Keratinocyte (primary cell): ENCODE measurements around the gene TXNDC8. TPM values are rescaled to one million over a fixed set of nuclear protein-coding genes. Genes with fewer than 3 reads are reported as not detected.
A peak's percentile ranks its signal among the peaks of the same experiment; 100 is the strongest.

Experiments used
- DNase-seq: peaks from one replicate; pipeline ENCODE4 v3.0.0-alpha.2; 2011; ENCODE audit warnings: low read depth, missing footprints, low spot score
- FAIRE-seq: peaks from 2 replicates; lab custom pipeline; 2011; peaks lifted over from hg19 to GRCh38; lab: Jason Lieb, UNC
- H2AFZ ChIP-seq: 2 replicates; pipeline ENCODE4 v1.6.0; 2012; ENCODE audit warnings: low read length, control low read depth, inconsistent platforms; ENCODE audit not compliant: control insufficient read depth
- H3K27ac ChIP-seq: 2 replicates; pipeline ENCODE4 v1.5.1; 2011; ENCODE audit warnings: low read length; ENCODE audit not compliant: control insufficient read depth, insufficient read depth
- H3K27me3 ChIP-seq: 3 replicates; pipeline ENCODE4 v1.6.0; 2011; ENCODE audit warnings: low read length; ENCODE audit not compliant: control insufficient read depth, insufficient read depth; ENCODE audit errors: extremely low read depth
- H3K36me3 ChIP-seq, 2 experiments: 2 replicates in 1 of 2; 3 replicates in 1 of 2; pipeline ENCODE4 v1.5.1; 2011; ENCODE audit warnings: low read length in 2 of 2, mild to moderate bottlenecking in 1 of 2; ENCODE audit not compliant: control insufficient read depth in 2 of 2, insufficient read depth in 2 of 2; ENCODE audit errors: extremely low read depth in 1 of 2
- H3K4me1 ChIP-seq: 3 replicates; pipeline ENCODE4 v1.5.1; 2011; ENCODE audit warnings: low read length; ENCODE audit not compliant: control insufficient read depth, insufficient read depth; ENCODE audit errors: extremely low read depth
- H3K4me2 ChIP-seq: 3 replicates; pipeline ENCODE4 v1.6.0; 2011; ENCODE audit warnings: low read depth, low read length; ENCODE audit not compliant: control insufficient read depth, insufficient read depth; ENCODE audit errors: extremely low read depth
- H3K4me3 ChIP-seq, 3 experiments: fragments of 200-600 bp in 1 of 3; sonication (generic) in 1 of 3; 2 replicates in 2 of 3; 3 replicates in 1 of 3; pipeline ENCODE4 v1.5.1; 2011 to 2016; ENCODE audit warnings: low read length in 3 of 3, mild to moderate bottlenecking in 3 of 3, control low read depth in 2 of 3, inconsistent platforms in 1 of 3, low read depth in 1 of 3, mixed read lengths in 1 of 3, mixed run types in 1 of 3, moderate library complexity in 1 of 3; ENCODE audit not compliant: control insufficient read depth in 2 of 3, insufficient read depth in 2 of 3; ENCODE audit errors: extremely low read depth in 1 of 3
- H3K79me2 ChIP-seq: 2 replicates; pipeline ENCODE4 v1.6.0; 2012; ENCODE audit warnings: low read length; ENCODE audit not compliant: control insufficient read depth, insufficient read depth
- H3K9ac ChIP-seq: 3 replicates; pipeline ENCODE4 v1.6.0; 2011; ENCODE audit warnings: low read length; ENCODE audit not compliant: control insufficient read depth, insufficient read depth; ENCODE audit errors: extremely low read depth
- H3K9me1 ChIP-seq: 3 replicates; pipeline ENCODE4 v1.6.0; 2011; ENCODE audit warnings: low read length; ENCODE audit not compliant: control insufficient read depth, insufficient read depth; ENCODE audit errors: extremely low read depth
- H3K9me3 ChIP-seq: 2 replicates; pipeline ENCODE4 v1.5.1; 2012; ENCODE audit warnings: low read depth, low read length; ENCODE audit not compliant: control insufficient read depth
- H4K20me1 ChIP-seq: 3 replicates; pipeline ENCODE4 v1.6.0; 2011; ENCODE audit warnings: low read length; ENCODE audit not compliant: control insufficient read depth, insufficient read depth; ENCODE audit errors: extremely low read depth
- EZH2 ChIP-seq: IDR thresholded peaks from one replicate; pipeline ENCODE4 v1.6.1; 2012; ENCODE audit warnings: inconsistent platforms, mild to moderate bottlenecking, low read length, moderate library complexity
- dilution Hi-C: fragments of 300-500 bp; cut with MboI; formaldehyde crosslinking; loops from one replicate; pipeline ENCODE4 v1.7.0; 2020; ENCODE audit warnings: low sequenced_read_pairs; ENCODE audit not compliant: extremely low pct_ligation_motif_present
- polyA plus RNA-seq, 5 experiments: library from polyadenylated mRNA; depleted of rRNA in 3 of 5; stranded (reverse) in 3 of 5; stranded (forward) in 1 of 5; unstranded in 1 of 5; fragments of >200 nt; gene quantifications; 1 replicate in 1 of 5; 2 replicates in 3 of 5; 3 replicates in 1 of 5; pipeline versions ENCODE4 v1.2.1 to v1.2.3, GENCODE V29; 2011 to 2012; ENCODE audit warnings: missing spikeins in 2 of 5, low read depth in 1 of 5, low replicate concordance in 1 of 5
- TF ChIP-seq, protein P1 (sequence below), 3 experiments: IDR thresholded peaks in 1 of 3; conservative IDR thresholded peaks in 1 of 3; optimal IDR thresholded peaks in 1 of 3; 2 replicates in 2 of 3; 3 replicates in 1 of 3; pipeline versions ENCODE3 to v1.5.1; 2011; ENCODE audit warnings: low read length in 3 of 3, mild to moderate bottlenecking in 3 of 3, moderate library complexity in 2 of 3, control low read depth in 1 of 3, inconsistent platforms in 1 of 3; ENCODE audit not compliant: insufficient read depth in 2 of 3; ENCODE audit errors: extremely low read depth in 1 of 3

The TXNDC8 gene
- polyA plus RNA-seq, 1 donor (not counting 4 experiments of a cell fraction or from before 2014, with no cell fraction given), result not detected

- dilution Hi-C loops, result no loop called here
- no peak overlapping the region for H3K9ac ChIP-seq
- no peak for FAIRE-seq
Measured at GRCh38 chr9:110298043-110298605, 39.5 kb downstream of the TXNDC8 start.

GRCh38 chr9:110293248-110293647 is 44.4 kb downstream of the TXNDC8 start:
- Histone ChIP-seq H2AFZ (no peak overlapping the region), H3K9me1 (no peaks in the 10 kb centered on the region), H4K20me1 (no peaks in the 10 kb centered on the region), H3K4me2 (no peak overlapping the region), H3K9me3 (no peaks in the 10 kb centered on the region), H3K4me3 (no peak overlapping the region), H3K4me1 (peaks cover 16% of the 10 kb centered on the region), H3K36me3 (no peaks in the 10 kb centered on the region), H3K27ac (no peak overlapping the region), H3K9ac (no peak overlapping the region), H3K79me2 (no peaks in the 10 kb centered on the region), H3K27me3 (no peaks in the 10 kb centered on the region)
- FAIRE-seq (peak; percentile 63), DNase-seq (peak; percentile 13)
- dilution Hi-C loops, result no loop called here
- no peak for TF ChIP-seq EZH2
- TF ChIP-seq, protein P1, sequence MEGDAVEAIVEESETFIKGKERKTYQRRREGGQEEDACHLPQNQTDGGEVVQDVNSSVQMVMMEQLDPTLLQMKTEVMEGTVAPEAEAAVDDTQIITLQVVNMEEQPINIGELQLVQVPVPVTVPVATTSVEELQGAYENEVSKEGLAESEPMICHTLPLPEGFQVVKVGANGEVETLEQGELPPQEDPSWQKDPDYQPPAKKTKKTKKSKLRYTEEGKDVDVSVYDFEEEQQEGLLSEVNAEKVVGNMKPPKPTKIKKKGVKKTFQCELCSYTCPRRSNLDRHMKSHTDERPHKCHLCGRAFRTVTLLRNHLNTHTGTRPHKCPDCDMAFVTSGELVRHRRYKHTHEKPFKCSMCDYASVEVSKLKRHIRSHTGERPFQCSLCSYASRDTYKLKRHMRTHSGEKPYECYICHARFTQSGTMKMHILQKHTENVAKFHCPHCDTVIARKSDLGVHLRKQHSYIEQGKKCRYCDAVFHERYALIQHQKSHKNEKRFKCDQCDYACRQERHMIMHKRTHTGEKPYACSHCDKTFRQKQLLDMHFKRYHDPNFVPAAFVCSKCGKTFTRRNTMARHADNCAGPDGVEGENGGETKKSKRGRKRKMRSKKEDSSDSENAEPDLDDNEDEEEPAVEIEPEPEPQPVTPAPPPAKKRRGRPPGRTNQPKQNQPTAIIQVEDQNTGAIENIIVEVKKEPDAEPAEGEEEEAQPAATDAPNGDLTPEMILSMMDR (optimal IDR thresholded peaks at IDR 0.05 in 1 of 3, IDR thresholded peaks at IDR 0.05 in 1 of 3, conservative IDR thresholded peaks at IDR 0.05 in 1 of 3; ENCODE audit: extremely low read depth in 1 of 3, insufficient read depth in 2 of 3, low read length in 3 of 3), result no peak

More at GRCh38 chr9:110298043-110298605, 39.5 kb downstream of the TXNDC8 start:
- Histone ChIP-seq H3K9me1 (no peaks in the 10 kb centered on the region), H3K27ac (no peak overlapping the region), H3K4me2 (no peak overlapping the region), H4K20me1 (no peaks in the 10 kb centered on the region), H3K4me3 (no peak overlapping the region), H3K27me3 (no peaks in the 10 kb centered on the region), H3K9me3 (no peaks in the 10 kb centered on the region), H3K4me1 (peaks cover 5% of the 10 kb centered on the region), H3K79me2 (no peaks in the 10 kb centered on the region), H2AFZ (no peak overlapping the region), H3K36me3 (no peaks in the 10 kb centered on the region)
- DNase-seq, result no peak
- no peak for TF ChIP-seq EZH2
- TF ChIP-seq, protein P1 (optimal IDR thresholded peaks at IDR 0.05 in 1 of 3, IDR thresholded peaks at IDR 0.05 in 1 of 3, conservative IDR thresholded peaks at IDR 0.05 in 1 of 3; ENCODE audit: extremely low read depth in 1 of 3, insufficient read depth in 2 of 3, low read length in 3 of 3), result no peak
